ENCODE data around the gene FASTKD1.
A peak's percentile ranks its signal among the peaks of the same experiment; 100 is the strongest.
"Not testable (repeated sequence)": the region's sequence is repeated elsewhere in the genome, so short reads cannot be mapped to it uniquely, and the experiment has no call there.

FASTKD1 gene

GRCh38 chr2:169584005-169584877, 10.6 kb upstream of the FASTKD1 start, which contains the start of gene PPIG (continued):
- TF ChIP-seq ZBTB11 (tag by site-specific recombination; conservative IDR thresholded peaks at IDR 0.05; ENCODE audit: low read depth) = peak; percentile 58; the same call in 1 of the 2 replicates
- 0 out of 2 replicates have a peak, but pooled peaks have one; percentile 8 for TF ChIP-seq ZNF664 (tag by site-specific recombination; IDR thresholded peaks at IDR 0.05)
- TF ChIP-seq ZNF157 (tag by site-specific recombination; IDR thresholded peaks at IDR 0.05) = no peak
- TF ChIP-seq ELK4 (IDR thresholded peaks at IDR 0.05; ENCODE audit: borderline replicate concordance, low read depth, low read length) = no peak

- H3K4me1 ChIP-seq (ENCODE audit: control insufficient read depth, insufficient read depth, low read length) = no peaks in the 10 kb centered on the region
- H3K36me3 ChIP-seq (ENCODE audit: control insufficient read depth in 2 of 2, insufficient read depth in 1 of 2, low read length in 2 of 2) = no peaks in the 10 kb centered on the region
- H3K4me3 ChIP-seq (ENCODE audit: low read depth, low read length) = no peak overlapping the region
- no peaks in the 10 kb centered on the region for H3K9me3 ChIP-seq (ENCODE audit: control insufficient read depth, insufficient read depth, low read depth, low read length)
- TF ChIP-seq ZNF629 (tag by site-specific recombination; IDR thresholded peaks at IDR 0.05) (no peak), SP7 (tag by site-specific recombination; IDR thresholded peaks at IDR 0.05) (no peak)
- ChIA-PET CTCF (interaction anchor here (1.4 kb wide), 1 partner anchor 105 kb away, joined by 3 read pairs; the partner anchor contains the start of gene BBS5), POLR2A (interaction anchor here (1.4 to 2.8 kb wide), 3 partner anchors 10 to 104 kb away, joined by 3 to 23 read pairs (median 4); partner anchors contain the start of genes BBS5 and FASTKD1)
- no peak overlapping the region for H3K27ac ChIP-seq (ENCODE audit: extremely low read depth, low read depth, low read length)
Measured at GRCh38 chr2:169583518-169583917, 9.9 kb upstream of the FASTKD1 start.

- POLR2A ChIA-PET = interaction anchor here (1.5 to 2.8 kb wide), 2 partner anchors 9 to 103 kb away, joined by 3 to 23 read pairs; partner anchors contain the start of genes BBS5 and FASTKD1
- H3K4me1 ChIP-seq (ENCODE audit: control insufficient read depth, insufficient read depth, low read length); H3K36me3 ChIP-seq (ENCODE audit: control insufficient read depth in 2 of 2, insufficient read depth in 1 of 2, low read length in 2 of 2); H3K9me3 ChIP-seq (ENCODE audit: control insufficient read depth, insufficient read depth, low read depth, low read length); CTCF ChIA-PET; H3K27ac ChIP-seq (ENCODE audit: extremely low read depth, low read depth, low read length); H3K4me3 ChIP-seq (ENCODE audit: low read depth, low read length): not testable (repeated sequence)
- TF ChIP-seq ZNF146 (tag by site-specific recombination; IDR thresholded peaks at IDR 0.05) (peak; percentile 99), ZNF184 (tag by site-specific recombination; IDR thresholded peaks at IDR 0.05) (peak; percentile 88), ZNF280D (tag by site-specific recombination; IDR thresholded peaks at IDR 0.05) (peak; percentile 65; the same call in 1 of the 2 replicates)
Measured at GRCh38 chr2:169582552-169583266, 9.0 kb upstream of the FASTKD1 start.

Measured in HEK293 (cell line).